ENCODE data around the gene PAQR8. TPM values are rescaled to one million over a fixed set of nuclear protein-coding genes. Genes with fewer than 3 reads are reported as not detected.
A peak's percentile ranks its signal among the peaks of the same experiment; 100 is the strongest.

The PAQR8 gene
- total RNA-seq, 1 donor from 2014 or later: 1.9 TPM

DNA sequence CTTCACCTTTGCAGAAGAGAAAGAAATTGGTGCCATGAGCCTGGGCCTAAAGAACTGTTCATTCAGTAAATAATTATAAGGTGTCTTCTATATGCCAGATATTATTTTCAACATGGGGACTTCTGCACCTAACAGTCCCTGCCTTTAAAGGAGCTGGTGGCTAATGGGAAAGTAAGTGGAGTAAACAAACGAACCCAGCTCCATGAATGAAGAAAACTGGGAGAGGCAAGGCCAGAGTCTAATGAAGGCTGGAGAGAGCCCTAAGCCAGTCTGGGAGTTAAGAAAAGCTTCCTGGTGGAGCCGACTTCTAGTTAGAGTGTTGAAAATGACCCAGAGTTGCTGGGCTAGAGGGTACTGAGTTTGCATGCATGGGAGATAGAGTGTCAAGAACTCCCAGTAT lies 34.0 kb downstream of the PAQR8 start:
- intact Hi-C loops (cut with DNase I): loop anchor here (5.0 kb wide), 1 partner anchor 34 kb away; the partner anchor contains the start of gene PAQR8
- ATAC-seq (no peak), DNase-seq (ENCODE audit: missing footprints) (no peak)

DNA sequence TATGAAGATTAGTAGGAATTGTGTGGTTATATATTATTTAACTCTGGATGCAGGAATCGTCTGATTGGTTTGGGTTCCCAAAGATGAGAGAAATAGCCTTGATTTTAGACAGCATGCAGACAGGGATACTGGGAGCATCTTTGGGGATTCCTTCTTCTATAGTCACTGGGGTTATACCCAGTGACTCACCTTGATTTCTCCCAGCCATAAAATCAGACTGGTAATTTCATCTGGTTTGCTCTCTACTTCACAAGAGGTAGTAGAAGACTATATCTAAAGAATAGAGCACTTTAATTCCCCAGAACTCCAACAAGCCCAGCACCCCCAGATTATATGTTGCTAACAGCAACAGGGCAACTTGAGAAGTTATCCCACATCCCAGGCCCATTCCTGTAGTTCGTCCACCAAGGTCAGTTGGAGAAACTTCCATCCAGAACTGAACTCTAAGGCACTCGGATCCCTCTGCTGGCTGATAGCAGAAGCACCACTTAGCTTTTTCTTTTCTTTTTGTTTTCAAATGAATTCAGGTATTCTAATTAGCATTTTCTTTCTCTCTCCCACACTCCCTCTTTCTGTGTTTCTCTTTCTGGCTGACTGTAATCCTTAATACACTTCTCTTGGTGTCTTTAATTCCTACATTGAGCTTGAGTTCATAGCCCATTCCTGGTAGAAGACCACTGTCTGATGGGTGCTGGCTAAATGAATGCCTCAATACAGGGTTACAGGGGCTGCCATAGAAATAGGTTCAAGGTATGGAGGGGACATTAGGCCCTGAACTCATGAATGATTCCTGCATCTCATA lies 37.8 kb downstream of the PAQR8 start:
- intact Hi-C loops (cut with DNase I): loop anchor here (2.0 to 10.0 kb wide), 3 partner anchors 37 to 595 kb away; partner anchors contain the start of genes GSTA4 and PAQR8
- ATAC-seq (no peak), DNase-seq (ENCODE audit: missing footprints) (no peak)

DNA sequence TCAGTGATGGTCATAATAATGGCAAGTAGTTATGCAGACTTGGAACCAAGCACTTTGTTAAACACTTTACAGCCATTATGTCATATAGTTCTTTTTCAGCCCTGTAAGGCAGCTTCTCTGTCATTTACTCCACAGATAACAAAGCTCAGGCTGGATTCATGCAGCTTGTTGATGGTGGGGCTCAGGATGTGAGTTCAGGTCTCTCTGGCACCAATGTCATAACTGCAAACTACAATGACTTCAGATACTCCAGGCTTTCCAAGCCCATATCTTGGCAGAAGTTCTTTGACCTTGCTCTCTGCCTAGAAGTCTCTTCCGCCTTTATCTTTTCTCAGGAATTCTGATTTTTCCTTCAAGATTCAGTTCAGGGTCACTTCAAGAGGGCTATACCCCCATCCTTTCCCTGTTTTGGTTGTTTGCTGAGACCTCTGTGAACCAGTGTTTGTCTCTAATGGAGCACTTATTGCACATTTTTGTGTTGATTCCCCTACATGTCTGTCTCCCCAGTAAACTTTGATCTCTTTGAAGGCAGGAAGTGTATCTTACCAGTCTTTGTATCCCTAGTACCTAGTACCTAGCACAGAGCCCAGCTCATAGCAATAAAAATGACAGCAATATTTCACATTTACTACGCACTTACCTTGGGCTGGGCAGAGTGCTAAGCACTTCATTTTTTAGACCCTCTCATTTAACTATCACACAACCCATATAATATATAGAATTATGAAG lies 38.5 kb downstream of the PAQR8 start:
- no peak for DNase-seq (ENCODE audit: missing footprints)
- intact Hi-C loops (cut with DNase I): loop anchor here (10.0 kb wide), 1 partner anchor 594 kb away; the partner anchor contains the start of gene GSTA4

DNA sequence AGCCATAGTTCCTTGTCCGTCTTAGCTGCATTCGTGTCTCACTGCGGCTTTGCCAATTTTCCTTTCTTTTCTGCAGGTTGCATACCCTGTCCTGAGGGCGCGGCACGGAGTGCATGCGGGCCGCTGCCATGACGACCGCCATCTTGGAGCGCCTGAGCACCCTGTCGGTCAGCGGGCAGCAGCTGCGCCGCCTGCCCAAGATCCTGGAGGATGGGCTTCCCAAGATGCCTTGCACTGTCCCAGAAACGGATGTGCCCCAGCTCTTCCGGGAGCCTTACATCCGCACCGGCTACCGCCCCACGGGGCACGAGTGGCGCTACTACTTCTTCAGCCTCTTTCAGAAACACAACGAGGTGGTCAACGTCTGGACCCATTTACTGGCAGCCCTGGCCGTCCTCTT lies 41.1 kb downstream of the PAQR8 start:
- no peak for ATAC-seq
- no peak for DNase-seq (ENCODE audit: missing footprints)
- intact Hi-C loops (cut with DNase I): loop anchor here (10.0 kb wide), 1 partner anchor 592 kb away; the partner anchor contains the start of gene GSTA4

More for the DNA sequence above, 38.5 kb downstream of the PAQR8 start:
- ATAC-seq: no peak

DNA sequence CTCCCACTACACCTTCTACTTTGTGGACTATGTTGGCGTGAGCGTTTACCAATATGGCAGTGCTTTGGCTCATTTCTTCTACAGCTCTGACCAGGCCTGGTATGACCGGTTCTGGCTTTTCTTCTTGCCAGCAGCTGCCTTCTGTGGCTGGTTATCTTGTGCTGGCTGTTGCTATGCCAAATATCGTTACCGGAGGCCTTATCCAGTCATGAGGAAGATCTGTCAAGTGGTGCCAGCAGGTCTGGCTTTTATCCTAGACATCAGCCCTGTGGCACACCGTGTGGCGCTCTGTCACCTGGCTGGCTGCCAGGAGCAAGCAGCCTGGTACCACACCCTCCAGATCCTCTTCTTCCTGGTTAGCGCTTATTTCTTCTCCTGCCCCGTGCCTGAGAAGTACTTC lies 41.7 kb downstream of the PAQR8 start:
- intact Hi-C loops (cut with DNase I): loop anchor here (10.0 kb wide), 1 partner anchor 591 kb away; the partner anchor contains the start of gene GSTA4
- no peak for DNase-seq (ENCODE audit: missing footprints)
- peak; percentile 56 for ATAC-seq

DNA sequence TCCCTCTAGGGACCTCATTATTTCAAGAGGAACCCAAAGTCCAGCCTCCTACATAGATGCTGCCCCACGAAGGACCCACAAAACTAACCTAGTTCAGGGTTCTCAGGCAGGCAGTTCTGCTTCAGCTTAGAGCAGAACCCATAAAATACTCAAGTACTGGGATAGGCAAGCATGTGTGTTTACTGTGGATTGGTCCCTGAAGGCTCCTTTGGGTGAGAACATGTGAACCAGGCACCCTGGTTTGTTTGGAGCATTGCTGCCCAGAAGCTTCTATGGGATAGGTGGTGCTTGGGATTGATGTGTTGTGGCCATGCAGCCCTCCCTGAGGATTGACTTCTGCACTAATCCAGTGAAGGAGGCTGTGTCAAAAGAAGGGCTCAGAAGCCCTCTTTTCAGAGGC lies 43.3 kb downstream of the PAQR8 start:
- intact Hi-C loops (cut with DNase I): loop anchor here (10.0 kb wide), 1 partner anchor 590 kb away; the partner anchor contains the start of gene GSTA4
- DNase-seq (ENCODE audit: missing footprints): no peak
- ATAC-seq: no peak

DNA sequence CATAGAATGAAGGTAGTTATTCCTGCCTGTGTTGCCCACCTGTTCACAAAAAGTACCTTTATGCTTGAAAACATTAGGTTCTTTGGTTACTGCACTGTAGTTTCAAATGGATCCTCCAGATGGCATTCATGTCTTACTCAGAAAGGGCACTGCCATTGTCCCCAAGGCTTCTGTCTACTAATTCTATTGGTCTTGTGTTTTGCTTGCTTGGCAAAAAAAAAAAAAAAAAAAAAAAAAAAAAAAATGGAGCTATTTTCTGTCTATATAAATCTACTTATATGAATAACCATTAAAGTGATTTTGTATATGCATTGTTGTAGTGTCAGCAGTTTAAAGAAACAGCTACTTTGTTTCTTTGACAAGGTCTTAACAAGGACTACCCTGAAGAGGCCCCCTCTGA lies 45.5 kb downstream of the PAQR8 start:
- intact Hi-C loops (cut with DNase I): loop anchor here (2.0 to 10.0 kb wide), 2 partner anchors 255 to 587 kb away; partner anchors contain the start of gene GSTA4
- no peak for DNase-seq (ENCODE audit: missing footprints)
- peak; percentile 43 for ATAC-seq

DNA sequence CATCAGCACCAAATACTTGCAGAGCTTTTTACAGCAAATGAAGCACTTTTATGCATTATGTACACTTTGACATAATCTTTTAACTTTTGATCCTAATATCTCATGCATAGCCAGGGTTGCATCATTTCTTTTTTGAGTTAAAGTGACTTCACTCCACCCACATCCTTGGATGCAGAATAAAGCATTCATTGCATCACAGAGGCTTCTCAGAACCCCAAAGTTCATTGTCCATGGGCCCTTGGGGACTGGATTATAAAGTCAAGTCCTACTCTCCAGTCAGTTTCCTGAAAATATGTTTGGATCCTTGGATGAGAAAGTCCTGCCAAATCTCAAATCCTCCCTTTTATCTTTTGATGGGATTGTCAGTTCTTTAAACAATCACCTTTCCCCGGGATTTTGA lies 47.5 kb downstream of the PAQR8 start:
- ATAC-seq: no peak

DNA sequence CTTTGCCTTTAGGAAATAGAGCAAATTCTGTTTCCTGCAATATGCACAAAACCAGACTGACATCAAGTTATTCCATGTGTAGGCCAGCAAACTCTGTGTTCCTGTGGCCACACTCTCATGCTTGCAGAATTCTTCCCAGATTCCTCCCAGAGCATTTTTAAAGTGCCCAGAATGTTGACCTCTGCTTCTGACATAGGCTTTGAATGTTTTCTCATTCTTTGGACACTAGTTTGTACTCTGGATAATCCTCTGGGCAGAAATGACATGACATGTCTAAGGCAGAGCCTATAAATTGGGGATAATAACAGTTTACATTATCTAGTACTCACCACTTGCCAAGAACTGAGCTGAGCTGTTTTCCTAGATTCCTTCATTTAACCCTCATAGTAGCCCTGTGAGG lies 49.0 kb downstream of the PAQR8 start:
- no peak for DNase-seq (ENCODE audit: missing footprints)
- ATAC-seq: no peak
- intact Hi-C loops (cut with DNase I): no loop called here

More for the DNA sequence above, 47.5 kb downstream of the PAQR8 start:
- intact Hi-C loops (cut with DNase I): loop anchor here (2.0 to 10.0 kb wide), 2 partner anchors 189 to 585 kb away; partner anchors contain the start of gene GSTA4
- DNase-seq (ENCODE audit: missing footprints): no peak

DNA sequence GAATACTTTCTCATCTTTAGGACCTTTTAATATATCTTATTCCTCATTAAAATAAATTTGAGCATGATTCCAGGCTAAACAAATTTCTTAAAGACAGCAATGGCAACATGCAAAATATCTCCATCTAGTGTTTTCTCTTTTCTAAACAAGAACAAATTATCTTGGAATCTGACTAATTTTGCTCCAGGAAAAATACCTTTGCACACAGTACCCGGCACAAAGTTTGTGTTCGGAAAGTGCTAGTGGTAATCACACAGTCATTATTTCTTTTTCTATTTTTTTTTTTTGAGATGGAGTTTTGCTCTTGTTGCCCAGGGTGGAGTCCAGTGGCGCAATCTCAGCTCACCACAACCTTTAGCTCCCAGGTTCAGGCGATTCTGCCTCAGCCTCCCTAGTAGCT lies 50.0 kb downstream of the PAQR8 start:
- intact Hi-C loops (cut with DNase I): no loop called here
- ATAC-seq (no peak), DNase-seq (ENCODE audit: missing footprints) (no peak)

DNA sequence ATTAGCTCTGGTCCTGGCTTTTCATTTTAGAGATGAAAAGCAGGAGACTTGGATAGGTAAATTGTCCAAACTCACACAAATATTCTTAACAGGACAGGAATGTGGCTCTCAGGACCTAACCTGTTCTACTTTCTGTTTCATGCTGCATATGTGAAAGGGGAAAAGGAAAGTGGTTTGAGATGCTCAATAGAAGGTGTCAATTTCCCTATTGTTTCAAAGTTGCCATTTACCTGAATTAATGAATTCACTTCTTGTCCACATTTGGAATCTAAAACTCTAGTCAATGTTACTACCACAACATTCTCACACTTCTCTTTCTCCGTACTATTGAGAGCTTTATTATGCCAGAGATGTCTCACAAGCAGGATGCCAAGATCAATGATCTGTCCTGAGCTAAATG lies 53.4 kb downstream of the PAQR8 start:
- no peak for ATAC-seq
- intact Hi-C loops (cut with DNase I): no loop called here
- no peak for DNase-seq (ENCODE audit: missing footprints)

DNA sequence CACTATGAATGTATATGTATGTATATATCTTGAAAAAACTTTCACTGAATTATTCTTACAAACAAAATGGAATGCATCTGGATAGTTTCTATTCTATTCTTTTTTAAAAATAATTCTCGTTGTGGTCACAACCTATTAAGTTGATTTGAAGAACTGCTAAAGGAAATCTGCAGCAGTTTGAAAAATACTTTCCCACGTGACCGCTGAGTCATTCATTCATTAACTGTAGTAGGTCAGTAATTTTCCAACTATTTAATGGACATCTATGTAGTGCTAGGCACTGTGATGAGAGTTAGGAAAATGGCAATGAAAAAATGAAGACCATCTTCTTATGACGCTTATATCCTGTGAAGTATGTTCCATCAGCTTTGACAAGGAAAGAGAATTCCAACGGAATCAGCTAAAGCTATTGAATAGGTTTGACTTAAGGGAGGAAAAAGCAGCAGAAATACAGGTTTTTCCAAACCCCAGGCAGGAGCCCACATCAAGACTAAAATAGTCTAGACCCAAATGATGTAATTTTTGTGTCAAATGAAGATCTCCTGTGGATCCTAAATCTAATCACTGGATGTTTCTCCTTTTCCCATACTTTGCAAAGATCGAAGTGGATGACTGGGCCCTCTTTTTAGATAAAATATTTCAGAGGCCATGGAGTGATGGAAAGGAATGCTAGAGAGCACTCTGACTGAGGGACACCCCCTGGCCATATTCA lies 54.1 kb downstream of the PAQR8 start:
- ATAC-seq: no peak
- no peak for DNase-seq (ENCODE audit: missing footprints)
- intact Hi-C loops (cut with DNase I): loop anchor here (1.0 to 2.0 kb wide), 4 partner anchors 161 to 247 kb away; partner anchors contain the start of gene TRAM2

DNA sequence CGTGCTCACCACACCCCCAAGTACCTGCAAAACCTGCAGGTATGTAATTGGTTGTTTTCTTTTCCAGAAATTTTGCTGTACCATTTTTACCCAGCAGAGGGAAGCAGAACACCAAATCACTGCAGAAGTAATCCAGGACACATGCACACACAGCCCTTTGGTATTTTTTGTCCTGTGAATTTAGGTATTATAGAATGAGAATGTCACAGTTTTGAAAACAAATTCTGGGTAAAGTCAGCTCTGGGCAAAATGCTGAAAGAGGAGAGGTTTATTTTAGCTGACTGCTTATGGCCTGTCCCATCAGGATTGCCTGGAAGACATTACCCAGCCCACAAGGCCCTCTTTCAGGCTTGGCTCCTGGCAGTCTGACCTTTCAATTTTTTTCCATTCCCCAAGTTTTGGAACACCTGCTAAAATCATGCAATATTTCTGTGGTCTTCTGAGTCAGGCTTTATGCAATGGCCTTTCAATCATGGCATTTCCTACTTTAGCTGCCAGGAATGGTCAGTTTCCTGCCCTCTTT lies 54.7 kb downstream of the PAQR8 start:
- intact Hi-C loops (cut with DNase I): loop anchor here (1.0 to 2.0 kb wide), 5 partner anchors 84 to 247 kb away; partner anchors contain the start of gene TRAM2
- no peak for ATAC-seq
- no peak for DNase-seq (ENCODE audit: missing footprints)

DNA sequence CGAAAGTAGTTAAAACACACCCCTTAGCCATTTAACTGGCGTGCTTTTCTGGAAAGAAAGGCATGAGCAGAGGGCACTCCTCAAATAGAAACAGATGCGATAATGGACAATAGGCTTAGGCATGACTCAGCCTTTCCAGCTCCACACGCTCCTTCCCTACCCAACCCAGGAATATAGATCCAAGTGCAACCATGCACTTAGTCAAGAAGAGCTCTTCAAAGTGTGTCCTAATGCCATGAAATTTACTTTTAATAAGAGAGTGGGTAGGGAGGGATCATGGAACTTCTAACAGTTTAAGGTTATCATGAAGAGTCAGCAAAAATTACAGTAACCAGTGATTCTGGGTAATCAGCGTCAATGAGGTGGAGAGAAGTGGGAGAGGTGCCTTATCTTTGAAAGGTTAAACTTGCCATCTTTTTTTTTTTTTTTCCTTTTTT lies 55.7 kb downstream of the PAQR8 start:
- no peak for DNase-seq (ENCODE audit: missing footprints)
- intact Hi-C loops (cut with DNase I): loop anchor here (1.0 to 2.0 kb wide), 3 partner anchors 83 to 181 kb away; partner anchors contain the start of gene TRAM2
- ATAC-seq: peak; percentile 38

DNA sequence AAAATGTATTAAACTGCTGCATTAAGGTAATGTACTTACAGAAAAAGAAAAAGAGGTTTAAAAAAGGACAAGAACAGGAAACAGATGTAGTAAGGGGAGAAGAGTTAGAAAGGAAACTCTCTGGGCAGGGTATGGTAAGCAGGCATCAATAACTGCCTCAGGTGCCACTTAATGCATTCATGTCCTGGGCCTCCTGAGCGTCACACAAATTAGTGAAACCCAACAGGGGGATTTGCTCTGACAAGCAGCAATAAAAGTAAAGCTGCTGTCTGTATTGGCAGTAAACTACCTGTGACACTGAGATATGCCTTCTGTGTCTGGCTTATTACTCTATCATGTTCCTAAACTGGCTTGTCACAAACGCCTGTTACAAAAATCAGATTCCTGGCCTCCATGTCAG lies 56.7 kb downstream of the PAQR8 start:
- ATAC-seq (no peak), DNase-seq (ENCODE audit: missing footprints) (no peak)
- intact Hi-C loops (cut with DNase I): no loop called here

DNA sequence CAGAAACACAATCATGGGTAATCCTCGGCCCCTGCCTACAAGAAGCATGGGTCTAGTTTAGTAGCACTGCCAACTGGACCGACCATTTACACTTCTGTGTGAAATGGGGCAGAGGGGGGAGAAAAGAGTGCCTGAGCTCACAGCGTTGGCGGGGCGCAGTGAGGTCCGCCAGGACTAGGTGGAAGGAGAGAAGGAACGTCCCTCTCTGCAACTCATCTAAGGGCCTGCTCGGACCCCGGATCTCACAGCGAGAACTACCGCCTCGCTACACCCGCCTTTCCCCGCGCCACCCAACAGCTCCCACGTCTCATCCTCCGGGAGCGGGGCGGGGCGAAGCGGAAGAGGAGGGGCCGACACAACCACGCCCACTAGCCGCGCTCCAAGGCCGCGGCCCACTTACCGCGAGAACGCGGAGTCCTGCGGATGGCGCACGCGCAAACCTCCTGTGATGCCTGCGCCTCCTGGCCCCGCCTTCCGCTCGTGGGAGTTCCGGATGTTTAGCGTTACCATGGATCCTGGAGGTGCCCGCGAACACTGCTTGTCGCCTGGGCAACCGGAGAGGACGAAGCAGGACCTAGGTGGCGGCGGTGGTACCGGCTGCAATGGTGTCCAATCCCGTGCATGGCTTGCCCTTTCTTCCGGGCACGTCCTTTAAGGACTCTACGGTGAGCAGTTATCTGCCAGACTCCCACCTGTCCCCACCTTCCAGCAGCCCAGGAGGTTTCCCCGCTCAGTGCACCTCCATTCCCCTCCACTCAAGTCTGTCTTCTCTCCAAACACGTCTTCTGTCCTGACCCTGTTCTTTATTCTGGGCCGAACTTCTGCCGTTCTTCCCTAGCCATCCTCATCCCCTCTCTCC lies 58.1 kb downstream of the PAQR8 start, which contains the start of gene EFHC1:
EFHC1 (plus strand) TSS at position 534 of the 859 bp plus-strand sequence; CDS start at position 603, 69 bp downstream.
- intact Hi-C loops (cut with DNase I): loop anchor here (1.0 kb wide), 1 partner anchor 79 kb away; no protein-coding TSS in a partner anchor
- peak; percentile 99 for DNase-seq (ENCODE audit: missing footprints)

DNA sequence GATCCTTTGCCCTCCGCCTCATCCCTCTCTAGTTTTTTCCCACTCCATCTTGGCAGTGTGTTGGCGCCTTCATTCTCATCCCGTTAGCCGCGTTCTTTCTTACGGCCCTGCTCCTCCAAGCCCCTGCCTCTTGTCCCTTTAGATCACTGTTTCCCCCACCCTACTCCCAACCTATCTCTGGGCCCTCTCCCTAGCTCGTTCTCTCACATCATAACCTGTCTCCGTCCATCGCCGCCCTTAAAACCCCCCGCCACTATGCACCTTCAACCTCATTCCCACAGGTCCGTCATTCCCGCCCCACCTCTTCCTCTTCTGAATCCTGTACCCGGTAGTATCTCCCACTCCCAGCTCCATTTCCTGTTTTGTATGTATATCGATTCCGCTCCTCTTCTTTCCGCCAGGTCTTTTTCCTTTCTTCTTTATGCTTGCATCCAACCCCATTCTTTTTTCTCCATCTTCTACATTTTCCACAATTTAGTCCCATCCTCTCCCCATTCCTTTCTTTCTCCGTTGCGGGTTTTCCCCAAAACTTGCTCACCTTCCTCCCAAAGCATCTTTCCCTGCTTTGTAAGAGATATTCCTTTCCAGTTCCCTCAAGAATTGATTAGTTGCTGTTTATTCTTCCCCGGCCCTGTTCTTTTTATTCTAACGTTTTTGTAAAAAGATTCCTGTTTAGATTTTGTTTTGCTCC lies 58.9 kb downstream of the PAQR8 start:
- ATAC-seq (no peak), DNase-seq (ENCODE audit: missing footprints) (no peak)
- intact Hi-C loops (cut with DNase I): loop anchor here (1.0 kb wide), 1 partner anchor 78 kb away; no protein-coding TSS in a partner anchor

More for the DNA sequence above, 58.1 kb downstream of the PAQR8 start, which contains the start of gene EFHC1:
- peak; percentile 98 for ATAC-seq

All from Right ventricle myocardium inferior (tissue), 1 donor.